ENCODE measurements around the gene SFR1.

DNA sequence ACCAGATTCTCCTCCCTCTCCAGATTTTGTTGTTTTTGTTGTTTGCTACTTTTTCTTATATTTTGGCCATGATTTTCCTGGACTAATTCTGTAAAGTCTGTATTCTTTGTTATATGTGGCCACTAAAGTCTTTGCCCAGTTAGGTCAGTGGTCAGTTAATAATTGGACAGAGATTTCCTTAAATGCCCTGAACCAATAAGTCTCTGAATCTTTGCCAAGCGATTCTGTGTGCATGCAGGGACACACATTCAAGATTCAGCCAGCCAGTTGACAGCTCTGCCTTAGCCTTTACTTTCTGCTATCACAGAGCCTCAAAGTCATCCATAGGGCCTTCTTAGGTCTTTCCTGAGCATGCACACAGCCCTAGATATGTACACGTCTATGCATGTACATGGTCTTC lies 25.3 kb upstream of the SFR1 start:
- TF ChIP-seq, protein P1, sequence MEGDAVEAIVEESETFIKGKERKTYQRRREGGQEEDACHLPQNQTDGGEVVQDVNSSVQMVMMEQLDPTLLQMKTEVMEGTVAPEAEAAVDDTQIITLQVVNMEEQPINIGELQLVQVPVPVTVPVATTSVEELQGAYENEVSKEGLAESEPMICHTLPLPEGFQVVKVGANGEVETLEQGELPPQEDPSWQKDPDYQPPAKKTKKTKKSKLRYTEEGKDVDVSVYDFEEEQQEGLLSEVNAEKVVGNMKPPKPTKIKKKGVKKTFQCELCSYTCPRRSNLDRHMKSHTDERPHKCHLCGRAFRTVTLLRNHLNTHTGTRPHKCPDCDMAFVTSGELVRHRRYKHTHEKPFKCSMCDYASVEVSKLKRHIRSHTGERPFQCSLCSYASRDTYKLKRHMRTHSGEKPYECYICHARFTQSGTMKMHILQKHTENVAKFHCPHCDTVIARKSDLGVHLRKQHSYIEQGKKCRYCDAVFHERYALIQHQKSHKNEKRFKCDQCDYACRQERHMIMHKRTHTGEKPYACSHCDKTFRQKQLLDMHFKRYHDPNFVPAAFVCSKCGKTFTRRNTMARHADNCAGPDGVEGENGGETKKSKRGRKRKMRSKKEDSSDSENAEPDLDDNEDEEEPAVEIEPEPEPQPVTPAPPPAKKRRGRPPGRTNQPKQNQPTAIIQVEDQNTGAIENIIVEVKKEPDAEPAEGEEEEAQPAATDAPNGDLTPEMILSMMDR (IDR thresholded peaks at IDR 0.05; ENCODE audit: borderline replicate concordance, extremely low read depth, low read length, poor library complexity, severe bottlenecking), result no peak
- TF ChIP-seq EZH2 (IDR thresholded peaks at IDR 0.05; ENCODE audit: borderline replicate concordance, low read depth, low read length, severe bottlenecking), result no peak

Measured in DND-41 (cell line).